CD4-positive, alpha-beta T cell treated with Interleukin-10 for 1 hour (primary cell): ENCODE measurements around the gene TMCO4.
"Not testable (repeated sequence)": the region's sequence is repeated elsewhere in the genome, so short reads cannot be mapped to it uniquely, and the experiment has no call there.

ENCODE experiments used
- DNase-seq: peaks from one replicate; pipeline ENCODE4 v3.0.0-alpha.2; 2020

The TMCO4 gene

DNA sequence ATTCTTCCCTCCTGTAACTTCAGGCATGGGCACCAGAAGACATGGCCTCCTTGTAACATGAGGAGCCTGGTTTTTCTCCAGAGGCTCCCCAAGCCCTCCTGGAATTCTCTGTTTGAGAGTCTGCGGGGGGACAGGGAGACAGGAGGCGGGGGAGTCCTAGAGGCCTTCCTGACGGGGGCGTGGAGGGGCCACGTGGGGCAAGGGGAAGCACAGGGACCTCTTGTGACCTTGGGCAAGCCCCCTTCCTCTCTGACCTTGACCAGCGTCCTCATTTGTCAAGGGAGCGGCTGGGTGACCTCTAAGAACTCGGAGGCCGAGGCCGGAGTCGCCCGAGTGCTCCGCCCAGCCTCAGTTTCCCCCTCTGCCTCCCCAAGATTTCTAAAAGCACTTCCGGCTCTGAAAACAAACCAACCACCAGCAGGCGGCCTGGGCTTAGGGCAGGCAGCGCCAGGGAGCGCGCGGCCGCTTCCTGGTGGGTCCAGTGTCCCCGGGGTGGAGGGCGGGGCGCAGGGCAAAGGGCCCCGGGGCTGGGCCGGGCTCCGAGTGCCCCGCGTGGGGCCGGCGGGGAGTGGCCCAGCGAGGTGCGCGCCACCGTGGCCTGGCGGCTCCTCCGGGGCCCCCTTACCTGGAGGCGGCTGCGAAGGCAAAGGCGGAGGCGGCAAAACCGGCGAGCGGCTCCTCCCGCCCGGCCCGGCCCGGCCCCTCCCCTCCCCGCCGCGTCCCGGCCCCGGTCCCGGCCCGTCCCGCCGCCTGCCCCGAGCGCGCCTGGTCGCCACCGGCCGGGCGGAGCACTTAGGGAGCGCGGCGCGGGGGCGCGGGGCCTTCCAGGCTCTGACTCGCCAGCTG is at the start of gene TMCO4:
Gene TMCO4 (minus strand): TSS at position 687 of the 846 bp plus-strand sequence. CDS start 19,158 bp downstream, outside the sequence.
- peak; percentile 54 for DNase-seq

DNA sequence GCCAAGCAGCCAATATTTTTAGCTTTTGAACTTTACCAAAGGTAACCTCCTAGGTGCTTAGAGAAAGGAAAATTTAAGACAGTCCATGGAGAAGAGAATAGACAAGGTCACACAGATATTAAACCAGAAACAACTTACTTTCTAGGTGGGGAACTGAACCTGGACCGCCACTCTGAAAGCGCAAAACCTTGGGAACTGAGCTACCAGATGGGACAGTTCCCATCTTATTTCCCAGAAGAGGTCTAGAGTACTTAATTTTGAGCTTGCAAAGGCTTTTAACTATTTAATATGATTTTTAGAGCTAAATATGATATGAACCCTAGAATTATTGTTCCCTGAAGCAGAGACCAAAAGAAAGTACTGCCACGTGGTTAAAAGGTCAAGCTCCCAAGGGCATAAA is 49.6 kb upstream of the TMCO4 start:
- DNase-seq, result not testable (repeated sequence)

GRCh38 chr1:19847334-19847733 is 47.6 kb upstream of the TMCO4 start:
- not testable (repeated sequence) for DNase-seq

DNA sequence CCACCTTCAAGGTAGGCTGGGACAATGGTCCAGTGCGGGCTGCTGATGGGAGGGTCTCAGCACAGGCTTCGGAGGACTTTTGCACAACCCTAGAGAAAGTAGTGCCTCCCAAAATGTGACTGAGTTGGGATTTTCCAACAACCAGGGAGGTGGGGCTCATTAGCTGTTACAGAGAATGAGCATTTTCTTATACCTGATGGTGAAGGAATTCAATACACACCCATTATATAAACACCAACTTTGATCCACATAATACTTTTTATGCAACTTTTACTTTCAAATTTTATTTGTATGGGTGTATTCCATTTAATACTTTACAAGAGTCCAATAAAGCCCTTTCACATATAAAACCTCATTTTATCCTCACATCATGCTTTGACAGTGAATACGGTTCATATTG is 46.6 kb upstream of the TMCO4 start:
- no peak for DNase-seq

DNA sequence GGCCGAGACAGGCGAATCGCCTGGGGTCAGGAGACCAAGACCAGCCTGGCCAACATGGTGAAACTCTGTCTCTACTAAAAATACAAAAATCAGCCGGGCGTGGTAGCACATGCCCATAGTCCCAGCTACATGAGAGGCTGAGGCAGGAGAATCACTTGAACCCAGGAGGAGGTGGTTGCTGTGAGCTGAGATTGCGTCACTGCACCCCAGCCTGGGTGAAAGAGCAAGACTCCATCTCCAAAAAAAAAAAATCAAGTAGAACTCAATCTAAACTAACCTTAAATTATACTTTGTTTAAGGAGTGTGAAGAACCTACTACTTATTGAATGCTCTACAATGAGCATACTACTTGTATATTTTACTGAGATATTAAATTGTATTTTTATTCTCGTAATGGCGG is 45.8 kb upstream of the TMCO4 start:
- DNase-seq, result no peak

DNA sequence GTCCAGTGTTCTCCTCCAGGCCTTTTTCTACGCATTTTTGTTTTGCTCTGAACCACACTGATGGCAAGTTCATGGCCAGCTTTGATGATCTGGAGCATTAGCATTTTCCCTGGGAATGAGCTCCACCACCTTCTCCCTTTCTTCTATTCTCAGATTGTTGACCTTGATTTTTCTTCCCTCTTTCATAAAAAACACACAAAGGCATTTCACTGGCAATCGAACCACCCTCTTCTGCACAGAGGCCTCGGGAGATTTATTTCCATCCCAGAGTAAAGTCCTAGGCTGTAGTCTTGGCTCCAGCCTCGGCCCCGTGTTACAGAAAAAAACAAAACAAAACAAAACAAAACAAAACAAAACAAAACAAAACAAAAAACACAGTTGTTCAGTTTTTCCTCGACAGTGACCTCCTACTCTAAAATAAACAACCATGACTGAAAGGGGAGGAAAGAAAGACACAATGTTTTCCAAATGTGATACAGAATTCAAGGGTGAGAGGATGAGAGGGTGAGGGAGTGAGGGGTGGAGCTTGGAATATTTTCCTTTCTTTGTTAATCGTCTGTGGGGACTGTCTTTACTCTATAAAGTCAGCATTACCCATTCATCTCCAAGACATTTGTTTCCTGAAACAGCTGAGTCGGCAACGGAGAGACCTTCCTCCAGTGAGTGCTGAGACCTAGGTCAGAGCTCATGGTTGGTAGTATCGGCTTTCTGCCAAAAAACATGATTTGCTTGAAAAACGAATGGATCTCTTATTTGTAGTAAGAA is 45.2 kb upstream of the TMCO4 start:
- DNase-seq, result no peak

DNA sequence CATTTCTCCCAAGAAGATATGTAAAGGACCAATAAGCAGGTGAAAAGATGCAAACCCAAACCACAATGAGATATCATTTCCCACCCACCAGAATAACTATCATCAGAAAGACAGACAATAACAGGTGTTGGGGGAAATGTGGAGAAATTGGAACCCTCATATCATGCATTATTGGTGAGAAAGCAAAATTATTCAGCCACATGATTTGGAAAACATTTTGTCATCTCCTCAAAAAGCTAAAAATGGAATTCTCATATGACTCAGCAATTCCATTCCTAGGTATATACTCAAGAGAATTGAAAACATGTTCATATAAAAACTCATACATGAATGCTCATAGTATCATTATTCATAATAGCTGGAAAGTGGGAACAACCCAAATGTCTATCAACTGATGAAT is 40.5 kb upstream of the TMCO4 start:
- DNase-seq, result no peak

- DNase-seq, result no peak
Measured at GRCh38 chr1:19837866-19838265, 38.1 kb upstream of the TMCO4 start.

GRCh38 chr1:19835578-19835977 is 35.9 kb upstream of the TMCO4 start:
- DNase-seq, result no peak

DNA sequence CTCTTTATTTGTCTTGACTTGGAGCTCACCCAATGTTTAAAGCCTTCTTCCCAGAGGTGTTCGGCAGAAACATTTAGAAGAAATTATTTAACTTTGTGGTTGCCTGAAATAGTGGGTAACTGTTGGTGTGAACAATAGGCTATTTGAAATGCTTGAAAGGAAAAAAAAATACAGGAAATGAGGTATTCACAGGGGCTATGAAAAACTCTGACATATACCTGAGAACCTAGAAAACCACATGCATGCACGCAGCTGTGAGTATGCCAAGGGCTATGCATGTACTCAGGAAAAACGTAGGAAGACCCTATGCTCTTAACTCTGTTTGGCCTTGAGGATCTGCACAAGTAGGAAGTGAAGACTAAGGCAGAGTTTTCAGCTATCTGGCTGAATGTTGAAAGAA is 31.7 kb upstream of the TMCO4 start:
- DNase-seq, result no peak

DNA sequence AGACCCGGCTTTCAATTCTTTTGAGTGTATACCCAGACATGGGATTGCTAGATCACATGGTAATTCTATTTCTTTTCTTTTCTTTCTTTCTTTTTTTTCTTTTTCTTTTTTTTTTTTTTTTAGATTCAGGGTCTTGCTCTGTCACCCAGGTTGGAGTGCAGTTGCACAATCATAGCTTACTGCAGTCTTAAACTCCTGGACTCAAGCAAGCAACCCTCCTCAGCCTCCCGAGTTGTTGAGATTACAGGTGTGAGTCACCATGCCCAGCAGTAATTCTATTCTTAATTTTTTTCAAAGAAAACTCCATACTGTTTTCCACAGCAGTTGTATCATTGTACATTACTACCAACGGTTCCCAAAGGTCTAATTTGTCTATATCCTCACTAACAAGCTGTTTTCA is 28.8 kb upstream of the TMCO4 start:
- no peak for DNase-seq

- no peak for DNase-seq
Measured at GRCh38 chr1:19825298-19825697, 25.6 kb upstream of the TMCO4 start.

- DNase-seq, result no peak
Measured at GRCh38 chr1:19824541-19824940, 24.8 kb upstream of the TMCO4 start.

DNA sequence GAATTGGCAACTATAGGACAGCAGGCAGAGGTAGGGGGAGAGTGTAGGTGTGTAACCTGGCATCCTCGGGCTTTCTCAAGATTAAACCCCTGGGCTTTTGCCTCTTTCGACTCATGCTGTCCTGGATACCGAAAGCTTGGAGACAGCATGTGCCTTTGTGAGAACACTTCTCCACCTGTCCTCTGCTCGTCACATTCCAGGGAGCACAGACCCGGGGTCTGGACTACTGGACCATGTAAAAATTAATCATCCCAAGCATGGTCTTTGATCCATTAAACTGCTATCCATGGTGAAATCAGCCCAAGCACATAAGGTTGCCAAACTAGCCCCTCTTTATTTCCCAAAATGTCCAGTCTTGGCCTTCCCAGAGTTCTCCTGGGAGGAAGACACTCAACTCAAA is 24.3 kb upstream of the TMCO4 start:
- DNase-seq, result no peak

DNA sequence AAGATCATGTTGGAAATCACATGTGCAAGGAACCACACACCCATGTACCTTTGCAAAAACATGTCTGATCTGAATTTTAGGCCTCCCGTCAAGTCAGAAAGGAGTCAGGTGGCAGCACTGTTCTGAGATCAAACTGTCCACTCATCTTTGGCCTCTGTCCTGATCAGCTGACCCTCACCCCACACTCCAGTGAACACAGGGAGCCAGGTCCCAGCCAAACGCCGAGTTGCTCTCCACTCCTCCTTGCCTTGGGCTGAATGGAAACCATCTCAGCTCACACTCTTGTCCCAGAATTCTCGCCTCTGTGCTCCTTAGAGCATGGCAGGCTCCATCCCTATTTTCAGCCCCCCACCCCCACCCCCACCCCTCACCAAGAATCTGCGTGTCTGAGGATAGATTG is 20.0 kb upstream of the TMCO4 start:
- DNase-seq, result no peak

- DNase-seq, result no peak
Measured at GRCh38 chr1:19818324-19818723, 18.6 kb upstream of the TMCO4 start.

GRCh38 chr1:19817160-19817559 is 17.4 kb upstream of the TMCO4 start:
- DNase-seq, result no peak

GRCh38 chr1:19816737-19817086 is 17.0 kb upstream of the TMCO4 start:
- DNase-seq, result not testable (repeated sequence)

GRCh38 chr1:19815801-19816736 is 16.4 kb upstream of the TMCO4 start:
- DNase-seq, result no peak

GRCh38 chr1:19814681-19815503 is 15.2 kb upstream of the TMCO4 start, which contains the start of gene RNF186:
TSS of gene RNF186 (minus strand) at chr1:19815283. CDS start at chr1:19815101, 182 bp downstream.
- DNase-seq, result no peak

DNA sequence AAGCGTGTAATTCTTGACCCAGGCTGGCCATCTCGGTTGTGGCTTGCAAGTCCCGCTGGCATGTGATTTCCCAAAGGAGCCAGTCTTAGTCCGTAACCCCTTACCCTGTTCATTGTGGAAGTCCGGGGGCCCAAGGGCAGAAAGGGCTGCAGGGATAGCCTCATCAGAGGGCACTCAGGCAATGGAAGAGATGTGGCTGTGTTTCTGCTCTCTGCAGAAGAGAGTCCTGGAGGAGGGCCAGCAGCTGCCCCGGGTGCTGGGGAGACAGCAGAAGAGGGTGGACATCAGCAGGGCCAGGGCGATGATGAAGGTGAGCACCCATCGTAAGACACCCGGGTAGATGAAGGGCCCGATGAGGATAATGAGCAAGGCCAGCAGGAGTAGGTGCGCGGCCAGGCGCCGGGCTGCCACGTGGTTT is 14.5 kb upstream of the TMCO4 start:
- no peak for DNase-seq

DNA sequence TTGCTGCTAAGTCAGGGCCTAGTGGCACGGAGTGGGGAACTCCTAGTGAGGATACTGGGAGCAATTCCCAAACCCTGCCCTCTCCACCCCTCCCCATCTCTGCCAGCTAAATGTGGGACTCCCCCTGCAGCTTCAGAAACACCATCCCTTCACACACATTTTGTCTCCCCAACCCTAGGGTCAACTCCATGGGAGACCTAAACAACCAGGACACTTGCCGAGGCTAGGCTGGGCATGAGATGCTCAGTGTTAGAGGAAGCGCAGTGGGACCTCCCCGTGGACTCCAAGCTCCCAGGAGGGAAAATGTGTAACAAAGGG is 13.9 kb upstream of the TMCO4 start:
- DNase-seq, result no peak
